GM21423 (cell line): ENCODE measurements around the gene UMAD1.

ENCODE experiments used
- ATAC-seq: cut with Tn5 transposase; IDR thresholded peaks from one replicate; pipeline ENCODE4 v1.9.1; 2021; ENCODE audit warnings: mild to moderate bottlenecking, moderate library complexity; ENCODE audit not compliant: unreplicated experiment

UMAD1 gene

GRCh38 chr7:7688956-7689355, 48.4 kb downstream of the UMAD1 start:
- ATAC-seq: no peak

DNA sequence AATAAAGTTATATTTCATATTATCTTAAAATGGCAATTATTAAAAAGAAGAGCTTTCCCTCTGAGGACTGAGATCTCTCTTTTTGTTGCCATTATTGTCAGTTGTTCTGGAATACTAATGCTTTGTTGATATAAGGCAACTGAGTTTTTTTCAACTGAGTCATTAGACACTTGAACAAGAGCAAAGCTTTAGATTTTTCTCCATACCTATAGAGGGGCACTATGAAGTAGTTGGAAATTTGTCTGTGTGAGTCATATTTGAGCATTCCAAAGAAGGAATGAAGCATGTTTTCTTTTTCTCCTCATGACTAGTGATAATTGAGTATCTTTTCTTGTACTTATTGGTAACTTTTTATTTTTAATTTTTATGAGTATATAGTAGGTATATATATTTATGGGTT, 53.3 kb downstream of the UMAD1 start:
- ATAC-seq: no peak

DNA sequence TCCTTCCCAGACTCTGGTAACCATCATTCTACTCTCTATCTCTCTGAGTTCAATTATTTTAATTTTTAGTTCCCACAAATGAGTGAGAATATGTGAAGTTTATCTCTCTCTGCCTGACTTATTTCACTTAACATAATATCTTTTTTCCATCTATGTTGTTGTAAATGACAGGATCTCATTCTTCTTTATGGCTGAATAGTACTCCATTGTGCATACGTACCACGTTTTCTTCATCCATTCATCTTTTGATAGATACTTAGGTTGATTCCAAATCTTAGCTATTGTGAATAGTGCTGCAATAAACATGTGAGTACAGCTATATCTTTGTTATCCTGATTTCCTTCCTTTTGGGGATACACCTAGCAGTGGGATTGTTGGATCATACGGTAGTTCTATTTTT, 54.0 kb downstream of the UMAD1 start:
- no peak for ATAC-seq

- ATAC-seq: no peak
Measured at GRCh38 chr7:7695111-7695817, 54.7 kb downstream of the UMAD1 start.

DNA sequence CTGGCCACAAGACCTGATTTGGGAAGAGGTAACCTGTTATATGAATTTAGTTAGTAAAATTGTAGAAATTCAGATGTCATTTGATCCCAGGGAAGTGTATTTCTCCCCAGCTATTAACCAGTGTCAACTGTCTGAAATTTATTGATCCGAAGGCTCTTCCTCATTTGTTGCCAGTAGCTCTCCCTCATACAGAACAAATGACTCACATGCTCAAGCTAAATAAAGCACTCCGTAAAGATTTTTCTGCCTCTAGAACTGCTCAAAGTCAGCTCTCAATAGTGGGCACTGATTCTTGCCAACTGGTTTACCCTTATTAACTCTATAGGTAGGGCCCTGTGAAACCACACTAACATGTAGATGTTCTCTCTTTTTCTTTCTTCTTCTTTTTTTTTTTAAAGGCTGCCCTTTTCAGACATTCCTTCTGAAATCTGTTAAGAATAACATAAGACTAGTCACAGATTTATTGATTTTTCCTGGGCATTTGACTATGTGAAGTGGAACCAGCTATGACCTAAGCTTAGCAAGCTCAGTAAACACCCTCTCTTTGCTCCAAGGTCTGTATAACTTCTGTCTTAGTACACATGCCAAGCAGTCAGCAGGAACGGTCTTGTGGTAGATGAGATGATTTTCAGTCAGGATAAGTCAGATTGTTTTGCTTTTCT, 56.0 kb downstream of the UMAD1 start:
- no peak for ATAC-seq

- ATAC-seq: no peak
Measured at GRCh38 chr7:7698930-7699329, 58.4 kb downstream of the UMAD1 start.

- ATAC-seq: no peak
Measured at GRCh38 chr7:7699380-7699779, 58.8 kb downstream of the UMAD1 start.

DNA sequence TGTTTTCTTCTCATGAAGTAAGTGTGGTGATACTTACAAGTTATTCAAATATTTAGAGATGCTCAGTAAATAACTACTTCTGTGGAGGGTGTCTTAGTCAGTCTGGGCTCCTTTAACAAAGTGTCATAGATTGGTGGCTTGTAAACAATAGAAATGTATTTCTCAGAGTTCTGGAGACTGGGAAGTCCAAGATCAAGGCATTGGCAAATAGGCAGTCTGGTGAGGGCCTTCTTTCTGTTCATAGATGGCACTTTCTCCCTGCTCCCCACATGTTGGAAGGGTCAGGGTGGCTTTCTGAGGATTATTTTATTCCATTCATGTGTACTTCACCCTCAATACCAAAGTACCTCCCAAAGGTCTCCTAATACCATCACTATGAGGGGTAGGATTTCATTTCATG, 59.4 kb downstream of the UMAD1 start:
- no peak for ATAC-seq

DNA sequence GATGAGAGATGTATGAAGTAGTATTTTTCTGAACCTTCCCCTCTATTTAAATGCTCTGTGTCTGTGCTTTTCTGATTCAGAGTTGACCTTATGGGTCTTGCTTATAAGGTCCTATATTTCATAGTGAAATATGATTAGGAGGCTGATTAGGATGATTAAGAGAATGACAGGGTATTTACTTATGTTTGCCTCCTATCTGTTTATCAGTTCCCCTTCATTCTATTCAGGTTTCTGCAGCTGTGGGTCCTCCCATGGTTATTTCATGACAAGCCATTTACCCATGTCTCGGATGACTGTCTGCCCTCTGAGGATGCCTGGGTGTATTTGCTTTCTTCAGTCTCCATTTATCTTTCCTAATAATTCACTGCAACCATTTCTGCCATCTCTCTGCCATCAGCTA, 61.0 kb downstream of the UMAD1 start:
- no peak for ATAC-seq

GRCh38 chr7:7702826-7703225, 62.3 kb downstream of the UMAD1 start:
- ATAC-seq: no peak

- ATAC-seq: no peak
Measured at GRCh38 chr7:7703427-7703826, 62.9 kb downstream of the UMAD1 start.

GRCh38 chr7:7704867-7705266, 64.3 kb downstream of the UMAD1 start:
- no peak for ATAC-seq

DNA sequence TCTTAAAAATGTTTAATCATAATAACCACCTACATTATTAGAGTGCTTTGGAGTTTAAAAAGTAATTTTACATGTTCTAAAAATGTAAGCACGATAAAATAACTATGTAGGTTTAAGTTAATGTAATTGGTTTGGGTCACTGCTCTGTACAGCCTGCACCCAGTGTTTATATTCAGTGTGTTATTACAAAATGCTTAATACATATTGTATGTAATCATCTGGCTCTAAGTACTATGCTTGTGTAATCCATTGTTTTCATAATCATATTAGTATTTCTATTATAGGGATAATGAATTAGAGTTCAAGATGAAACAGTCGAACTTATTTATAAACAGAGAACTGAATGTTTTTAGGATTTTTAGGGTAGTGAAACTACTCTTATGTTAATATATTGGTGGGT, 64.8 kb downstream of the UMAD1 start:
- ATAC-seq: no peak

DNA sequence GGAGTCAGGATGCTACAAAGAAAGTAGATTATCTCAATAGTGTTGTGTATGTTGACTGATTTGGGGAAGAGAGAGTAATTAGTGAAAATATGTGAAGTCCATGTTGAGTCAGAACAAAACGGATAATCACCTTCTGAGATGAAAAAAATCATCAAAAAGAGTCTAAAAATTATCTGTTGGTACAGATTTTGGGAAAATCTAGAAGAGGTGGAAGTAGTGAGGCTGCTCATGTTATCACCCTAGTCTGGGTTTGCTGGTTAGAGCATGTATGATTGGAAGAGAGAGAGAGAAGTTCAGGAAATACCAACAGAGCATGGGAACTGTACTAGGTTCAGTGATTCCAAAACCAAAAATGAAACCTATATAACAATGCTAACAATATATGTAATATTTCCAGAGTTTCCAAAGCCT, 65.6 kb downstream of the UMAD1 start:
- ATAC-seq: no peak

- no peak for ATAC-seq
Measured at GRCh38 chr7:7706556-7707172, 66.1 kb downstream of the UMAD1 start.

DNA sequence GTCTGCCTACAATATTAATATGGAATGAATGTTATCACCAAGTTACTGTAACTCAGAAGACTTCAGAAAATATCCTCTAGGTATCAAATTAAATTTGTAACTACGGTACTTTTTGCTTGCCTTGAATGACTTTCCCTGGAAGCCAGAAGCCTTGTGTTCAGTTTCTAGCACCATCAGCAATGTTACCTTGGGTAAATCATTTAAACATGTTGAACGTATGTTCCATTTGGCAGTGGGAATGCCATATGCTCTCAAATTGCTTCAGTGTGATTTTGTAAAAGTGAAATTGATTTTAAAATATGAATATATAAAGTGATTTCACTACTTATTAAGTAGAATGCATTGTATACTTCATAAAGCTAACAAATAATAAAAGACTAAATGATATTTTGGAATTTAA, 66.7 kb downstream of the UMAD1 start:
- ATAC-seq: no peak

DNA sequence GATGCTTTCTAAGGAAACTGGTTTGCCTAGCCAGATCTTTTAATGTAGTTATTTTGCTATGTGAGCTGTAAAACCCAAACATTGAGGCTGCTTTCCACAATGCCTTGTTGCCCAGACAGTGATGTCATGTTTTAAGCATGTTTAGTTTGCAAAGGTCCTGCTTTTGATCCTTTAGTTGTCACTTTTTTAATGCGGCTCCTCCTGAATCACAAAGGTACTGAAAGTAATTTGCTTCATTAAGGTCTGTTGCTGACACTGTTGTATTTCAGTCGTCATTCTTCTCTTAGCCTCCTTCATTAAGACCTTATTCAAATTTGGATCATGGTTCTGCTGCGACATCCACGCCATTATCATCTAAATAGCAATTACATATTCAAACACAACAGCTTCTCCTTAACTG, 67.3 kb downstream of the UMAD1 start:
- ATAC-seq: no peak

DNA sequence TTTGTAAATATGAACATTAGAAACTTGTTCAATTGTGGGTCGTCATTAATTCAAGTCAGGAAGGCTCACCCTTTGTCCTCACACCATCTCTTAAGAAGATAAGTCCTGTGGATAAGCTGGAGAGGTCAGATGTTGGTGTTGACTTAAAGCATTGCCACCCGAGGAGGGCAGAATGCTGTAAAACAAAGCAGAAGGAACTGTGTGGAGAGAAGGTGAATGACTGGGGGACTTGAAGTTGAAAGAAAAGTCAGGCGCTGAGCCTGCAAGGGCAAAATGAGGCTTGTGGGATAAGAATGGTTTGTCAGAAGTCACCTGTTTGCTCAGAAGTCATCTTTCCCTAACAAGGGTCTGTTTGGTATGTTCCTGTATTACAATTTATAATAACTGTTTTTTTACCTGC, 68.7 kb downstream of the UMAD1 start:
- ATAC-seq: no peak

GRCh38 chr7:7710469-7710868, 69.9 kb downstream of the UMAD1 start:
- ATAC-seq: no peak

DNA sequence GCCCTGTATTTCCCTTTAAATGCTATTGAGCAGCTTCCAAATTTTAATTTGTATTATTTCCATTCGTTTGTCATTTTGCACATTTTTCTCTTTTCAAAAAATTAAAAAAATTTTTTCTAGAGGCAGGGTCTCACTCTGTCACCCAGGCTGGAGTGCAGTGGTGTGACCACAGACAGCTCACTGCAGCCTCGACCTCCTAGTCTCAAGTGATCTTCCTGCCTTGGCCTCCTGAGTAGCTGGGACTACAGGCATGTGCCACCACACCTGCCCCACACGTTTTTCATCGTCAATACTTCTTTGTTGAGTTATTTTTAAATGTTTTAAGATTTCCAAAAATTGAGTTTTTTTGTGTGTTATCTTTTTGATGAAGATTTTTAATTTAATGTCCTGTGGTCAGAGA, 73.2 kb downstream of the UMAD1 start:
- ATAC-seq: no peak

GRCh38 chr7:7718492-7718891, 77.9 kb downstream of the UMAD1 start, which contains the start of gene RPA3:
TSS of gene RPA3 (minus strand) at chr7:7718607. CDS start at chr7:7640418, 78,189 bp downstream.
- ATAC-seq: no peak

DNA sequence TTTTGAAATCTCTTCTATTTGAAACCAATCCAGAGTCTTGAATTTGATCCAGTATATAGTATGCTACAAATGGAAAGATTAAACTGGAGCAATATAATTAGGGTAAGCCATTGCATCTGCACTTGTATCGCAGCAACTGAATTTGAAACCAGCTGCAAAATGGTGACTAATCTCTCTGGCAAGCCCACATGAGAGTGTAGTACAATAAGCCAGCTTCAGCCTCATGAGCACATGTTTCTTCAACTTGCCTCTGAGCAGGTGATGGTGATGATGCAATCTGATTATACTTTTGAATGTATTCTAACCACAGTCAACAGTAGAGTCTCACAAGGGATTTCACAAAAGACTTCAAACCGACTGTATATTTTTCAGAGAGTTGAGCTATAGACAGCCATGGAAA, 78.7 kb downstream of the UMAD1 start:
- ATAC-seq: peak; percentile 87
